DMS153 treated with DMSO at 0.1 percent for 48 hours (cell line): Measurements from ENCODE around the gene LDLR.
A peak's percentile ranks its signal among the peaks of the same experiment; 100 is the strongest.

Source experiments
- DNase-seq: peaks from one replicate; lab custom pipeline; 2025; ENCODE audit not compliant: unreplicated experiment; lab: John Stamatoyannopoulos, UW

LDLR gene

DNA sequence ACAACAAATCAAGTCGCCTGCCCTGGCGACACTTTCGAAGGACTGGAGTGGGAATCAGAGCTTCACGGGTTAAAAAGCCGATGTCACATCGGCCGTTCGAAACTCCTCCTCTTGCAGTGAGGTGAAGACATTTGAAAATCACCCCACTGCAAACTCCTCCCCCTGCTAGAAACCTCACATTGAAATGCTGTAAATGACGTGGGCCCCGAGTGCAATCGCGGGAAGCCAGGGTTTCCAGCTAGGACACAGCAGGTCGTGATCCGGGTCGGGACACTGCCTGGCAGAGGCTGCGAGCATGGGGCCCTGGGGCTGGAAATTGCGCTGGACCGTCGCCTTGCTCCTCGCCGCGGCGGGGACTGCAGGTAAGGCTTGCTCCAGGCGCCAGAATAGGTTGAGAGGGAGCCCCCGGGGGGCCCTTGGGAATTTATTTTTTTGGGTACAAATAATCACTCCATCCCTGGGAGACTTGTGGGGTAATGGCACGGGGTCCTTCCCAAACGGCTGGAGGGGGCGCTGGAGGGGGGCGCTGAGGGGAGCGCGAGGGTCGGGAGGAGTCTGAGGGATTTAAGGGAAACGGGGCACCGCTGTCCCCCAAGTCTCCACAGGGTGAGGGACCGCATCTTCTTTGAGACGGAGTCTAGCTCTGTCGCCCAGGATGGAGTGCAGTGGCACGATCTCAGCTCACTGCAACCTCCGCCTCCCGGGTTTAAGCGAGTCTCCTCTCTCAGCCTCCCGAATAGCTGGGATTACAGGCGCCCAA lies at the start of gene LDLR:
Gene LDLR (plus strand): TSS at position 210 of the 760 bp plus-strand sequence. CDS start 86 bp downstream, at position 296.
- DNase-seq, result peak; percentile 67

DNA sequence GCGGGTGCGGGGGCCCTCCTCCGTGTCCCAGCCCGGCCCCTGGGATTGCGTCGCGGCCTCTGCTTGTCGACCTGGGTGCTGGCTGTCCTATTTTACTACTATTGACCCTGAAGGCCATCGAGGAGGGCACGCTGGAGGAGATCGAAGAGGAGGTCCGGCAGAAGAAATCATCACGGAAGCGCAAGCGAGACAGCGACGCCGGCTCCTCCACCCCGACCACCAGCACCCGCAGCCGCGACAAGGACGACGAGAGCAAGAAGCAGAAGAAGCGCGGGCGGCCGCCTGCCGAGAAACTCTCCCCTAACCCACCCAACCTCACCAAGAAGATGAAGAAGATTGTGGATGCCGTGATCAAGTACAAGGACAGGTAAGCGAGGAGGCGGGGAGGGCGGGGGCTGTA lies 48.1 kb upstream of the LDLR start:
- no peak for DNase-seq

DNA sequence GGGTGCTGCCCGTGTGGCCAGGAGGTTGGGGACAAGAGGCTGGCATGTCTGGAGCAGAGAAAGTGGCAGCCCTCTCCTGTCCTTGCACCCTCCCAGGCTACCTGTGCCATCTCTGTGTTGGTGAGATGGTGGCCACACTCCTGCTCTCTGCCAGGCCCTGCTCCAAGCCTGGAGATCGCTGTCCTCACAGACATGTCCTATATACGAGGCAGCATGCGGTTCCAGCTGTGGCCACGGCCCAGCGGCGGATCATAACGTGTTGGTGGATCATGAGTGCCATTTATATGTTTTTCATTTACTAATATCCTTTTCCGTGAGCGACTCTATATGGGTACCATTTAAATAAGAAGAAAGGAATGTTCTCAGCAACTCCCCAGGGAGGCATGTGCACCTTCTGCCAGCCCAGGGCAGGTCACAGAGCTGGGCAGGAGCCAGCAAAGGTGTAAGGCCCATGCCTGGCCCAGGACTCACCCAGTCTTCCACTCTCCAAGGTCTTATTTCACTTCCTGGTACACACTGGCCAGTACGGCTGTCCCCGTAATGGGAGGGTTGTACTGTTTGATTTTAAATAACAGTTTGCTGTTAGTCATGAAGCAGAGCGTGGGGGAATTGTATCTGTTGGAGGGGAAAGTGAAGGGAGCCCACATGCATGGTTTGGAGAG lies 47.2 kb upstream of the LDLR start:
- no peak for DNase-seq

DNA sequence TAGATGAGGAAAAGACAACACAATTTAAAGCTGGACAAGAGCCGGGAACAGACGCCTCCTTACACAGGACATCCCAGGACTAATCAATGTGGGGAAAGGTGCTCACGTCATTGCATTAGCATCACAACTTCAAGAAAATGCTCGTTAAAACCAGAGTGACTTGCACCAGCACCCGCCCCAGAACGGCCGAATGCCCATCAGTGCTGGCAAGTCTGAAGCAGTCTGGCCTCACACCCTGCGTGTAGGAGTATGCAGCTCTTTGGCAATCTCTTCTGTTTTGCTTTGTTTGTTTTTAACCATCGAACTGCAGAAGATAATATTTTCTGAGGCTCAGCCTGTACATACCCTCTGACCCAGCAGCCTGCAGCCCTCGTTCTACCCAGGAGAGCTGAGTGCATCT lies 44.8 kb upstream of the LDLR start:
- no peak for DNase-seq

GRCh38 chr19:11045536-11045935 lies 43.7 kb upstream of the LDLR start:
- DNase-seq, result no peak

DNA sequence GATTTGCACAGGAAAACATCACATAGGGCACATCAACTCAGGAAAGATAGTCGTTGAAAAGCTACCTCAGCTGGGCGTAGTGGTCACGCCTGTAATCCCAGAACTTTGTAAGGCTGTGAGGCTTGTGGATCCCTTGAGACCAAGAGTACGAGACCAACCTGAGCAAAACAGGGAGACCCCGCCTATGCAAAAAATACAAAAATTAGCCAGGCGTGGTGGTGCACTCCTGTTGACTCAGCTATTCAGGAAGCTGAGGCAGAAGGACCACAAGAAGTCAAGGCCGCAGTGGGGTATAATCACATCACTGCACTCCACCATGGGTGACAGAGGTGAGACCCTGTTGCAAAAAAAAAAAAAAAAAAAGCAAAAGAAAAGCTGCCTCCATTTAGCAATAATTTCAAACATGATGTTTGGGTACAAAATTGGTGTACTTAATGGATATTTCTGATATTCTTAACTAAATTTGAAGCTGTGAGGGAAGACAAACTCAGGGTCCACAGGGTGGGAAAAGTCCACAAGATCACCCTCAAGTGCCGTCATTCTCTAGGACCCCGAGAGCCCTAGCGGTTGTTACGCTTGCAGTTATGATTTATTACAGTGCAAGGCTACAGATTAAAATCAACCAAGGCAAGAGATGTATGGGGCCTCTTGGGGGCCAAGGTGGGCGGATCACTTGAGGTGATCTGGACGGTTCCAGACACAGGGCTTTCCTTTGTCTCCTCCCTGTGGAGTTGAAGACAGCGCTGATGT lies 42.5 kb upstream of the LDLR start:
- DNase-seq, result no peak

DNA sequence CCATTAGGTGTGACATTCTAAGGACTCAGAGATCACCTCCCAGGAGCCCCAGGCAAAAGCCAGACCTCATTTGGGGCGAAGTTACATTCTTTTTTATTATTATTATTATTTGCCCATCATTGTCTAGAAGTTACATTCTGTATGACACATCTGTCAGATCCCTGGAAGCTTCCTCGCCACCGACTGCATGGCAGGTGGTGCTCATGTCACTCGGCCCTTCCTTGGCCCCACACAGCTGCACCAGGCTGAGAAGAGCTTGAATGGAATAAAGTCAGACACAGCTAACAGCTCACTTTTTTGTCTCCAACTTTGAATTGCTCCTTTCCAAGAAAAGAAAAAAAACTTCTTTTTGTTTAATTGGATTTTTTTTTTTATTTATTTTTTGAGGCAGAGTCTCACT lies 41.4 kb upstream of the LDLR start:
- no peak for DNase-seq

DNA sequence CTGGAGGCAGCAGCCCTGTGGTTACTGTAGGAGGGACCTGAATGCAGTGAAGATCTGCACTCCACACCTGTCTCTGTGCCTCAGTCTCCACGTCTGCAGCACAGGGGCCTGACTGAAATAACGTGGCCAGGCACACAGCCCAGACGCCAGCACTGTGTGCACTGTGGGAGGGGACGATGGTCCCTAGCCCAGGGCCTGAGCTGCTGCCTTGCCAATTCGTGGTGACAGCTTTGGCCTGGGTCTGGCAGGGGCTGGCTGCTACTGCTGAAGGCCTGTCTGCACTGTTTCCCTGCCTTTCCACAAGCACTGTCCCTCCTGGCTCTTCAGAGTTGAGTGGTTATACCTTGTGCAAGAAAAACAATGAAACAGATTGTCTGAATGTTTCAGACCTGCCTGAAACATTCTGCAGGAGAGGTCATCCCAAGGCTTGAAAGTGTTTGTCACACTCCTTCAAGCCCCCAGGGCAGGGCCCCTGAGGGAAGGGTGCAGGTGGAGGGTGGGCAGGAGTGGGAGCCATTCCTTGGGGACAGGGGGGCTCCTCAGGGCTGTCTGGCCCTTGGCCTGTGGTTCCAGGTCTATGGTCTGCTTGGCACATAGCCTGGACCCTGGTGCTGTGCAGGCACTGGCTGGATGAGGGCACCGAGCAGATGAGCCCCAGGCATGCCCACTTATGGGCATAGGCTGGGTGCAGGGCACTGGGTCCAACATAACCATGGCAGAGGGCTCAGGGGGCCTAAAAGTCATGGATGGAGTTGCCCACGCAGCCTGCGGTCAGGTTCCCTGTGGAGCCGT lies 38.7 kb upstream of the LDLR start:
- DNase-seq, result no peak

DNA sequence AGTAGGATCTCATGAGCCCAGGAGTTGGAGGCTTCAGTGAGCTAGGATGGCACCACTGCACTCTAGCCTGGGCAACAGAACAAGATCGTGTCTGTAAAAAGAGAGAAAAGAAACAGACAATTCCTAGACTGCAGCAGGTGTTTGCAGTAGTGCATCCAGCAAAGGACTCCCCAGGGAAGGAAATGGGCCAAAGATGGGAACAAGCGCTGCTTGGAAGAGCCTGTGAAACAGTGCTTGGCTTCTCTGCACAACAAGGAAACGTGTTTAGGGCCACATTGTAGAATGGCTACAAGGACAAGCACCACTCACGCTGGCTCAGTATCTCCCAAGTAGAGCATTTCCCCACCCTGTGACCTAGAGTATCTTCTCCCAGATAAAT lies 35.5 kb upstream of the LDLR start:
- DNase-seq, result no peak

- DNase-seq, result no peak
These were observed 35.1 kb upstream of the LDLR start for GRCh38 chr19:11054200-11054599.

DNA sequence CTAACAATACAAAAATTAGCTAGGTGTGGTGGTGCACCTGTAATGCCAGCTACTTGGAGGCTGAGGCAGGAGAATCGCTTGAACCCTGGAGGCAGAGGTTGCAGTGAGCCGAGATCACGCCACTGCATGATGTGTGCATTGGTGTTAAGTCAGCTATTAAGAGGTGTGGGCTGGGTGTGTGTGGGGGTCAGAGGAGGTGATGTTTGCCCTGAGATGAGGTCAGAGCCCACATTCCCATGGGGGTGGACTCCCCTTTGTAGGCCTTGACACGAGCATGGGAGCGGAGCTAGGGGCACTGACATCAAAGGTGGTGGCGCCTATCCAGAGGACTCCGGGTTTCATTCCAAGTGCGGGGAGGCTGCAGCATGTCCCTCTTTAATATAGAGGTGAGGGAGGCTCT lies 34.6 kb upstream of the LDLR start:
- DNase-seq, result no peak

DNA sequence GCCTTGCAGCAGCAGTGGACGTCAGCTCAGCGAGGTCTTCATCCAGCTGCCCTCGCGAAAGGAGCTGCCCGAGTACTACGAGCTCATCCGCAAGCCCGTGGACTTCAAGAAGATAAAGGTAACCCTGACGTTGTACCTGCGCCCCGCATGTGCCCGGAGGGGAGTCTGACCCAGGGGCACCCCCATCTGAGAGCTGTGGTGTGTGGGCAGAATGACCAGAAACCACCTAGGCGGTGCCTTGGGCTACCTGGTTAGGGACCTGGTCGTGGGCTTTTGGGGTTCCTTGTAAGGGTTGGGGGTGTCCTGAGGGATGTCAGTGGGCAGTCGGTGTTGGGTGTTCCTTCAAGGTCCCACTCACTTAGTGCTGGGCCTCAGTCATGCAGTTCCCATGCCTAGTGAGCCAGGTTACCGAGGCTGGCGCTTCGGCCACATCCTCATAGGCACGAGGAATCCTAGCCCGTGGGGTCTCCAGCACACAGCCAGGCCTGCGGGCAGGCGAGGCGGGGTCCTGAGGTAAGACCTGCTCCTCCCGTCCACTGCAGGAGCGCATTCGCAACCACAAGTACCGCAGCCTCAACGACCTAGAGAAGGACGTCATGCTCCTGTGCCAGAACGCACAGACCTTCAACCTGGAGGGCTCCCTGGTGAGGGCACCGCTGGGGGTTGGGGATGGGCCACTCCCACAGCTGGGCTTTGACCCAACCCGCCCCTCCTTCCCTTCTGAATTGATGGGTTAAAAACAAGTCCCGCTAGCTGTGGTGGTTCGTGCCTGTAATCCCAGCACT lies 30.8 kb upstream of the LDLR start:
- no peak for DNase-seq

DNA sequence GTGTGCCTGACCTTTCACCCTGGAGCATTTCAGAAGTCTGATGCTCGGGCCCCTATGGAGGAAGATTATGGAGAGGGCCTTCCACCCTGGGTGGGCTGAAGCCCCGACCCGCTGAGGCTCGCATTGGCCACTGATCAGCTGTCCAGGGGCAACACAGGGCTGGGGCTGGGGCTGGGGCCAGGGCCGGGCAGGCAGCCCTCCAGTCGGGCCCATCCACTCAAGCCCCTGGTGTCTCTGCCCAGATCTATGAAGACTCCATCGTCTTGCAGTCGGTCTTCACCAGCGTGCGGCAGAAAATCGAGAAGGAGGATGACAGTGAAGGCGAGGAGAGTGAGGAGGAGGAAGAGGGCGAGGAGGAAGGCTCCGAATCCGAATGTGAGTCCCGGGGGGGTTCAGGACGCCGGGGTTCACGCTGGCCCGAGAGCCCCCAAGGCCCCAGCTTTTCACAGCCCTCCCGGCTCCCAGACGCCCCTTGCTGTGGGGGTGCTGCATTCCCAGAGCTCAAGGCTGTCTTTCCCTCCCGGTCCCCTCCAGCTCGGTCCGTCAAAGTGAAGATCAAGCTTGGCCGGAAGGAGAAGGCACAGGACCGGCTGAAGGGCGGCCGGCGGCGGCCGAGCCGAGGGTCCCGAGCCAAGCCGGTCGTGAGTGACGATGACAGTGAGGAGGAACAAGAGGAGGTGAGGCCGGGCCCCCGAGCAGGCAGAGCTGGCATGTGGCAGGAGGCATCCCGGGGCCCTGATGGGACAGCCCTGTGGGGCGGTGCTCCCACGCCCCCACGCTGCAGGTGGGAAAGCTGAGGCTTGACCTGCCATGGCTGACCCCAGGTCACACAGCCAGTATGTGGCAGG lies 29.5 kb upstream of the LDLR start:
- DNase-seq, result no peak

GRCh38 chr19:11061952-11062351 lies 27.3 kb upstream of the LDLR start:
- DNase-seq, result no peak

- DNase-seq, result no peak
These were observed 25.8 kb upstream of the LDLR start for GRCh38 chr19:11063434-11063833.

- no peak for DNase-seq
These were observed 24.4 kb upstream of the LDLR start for GRCh38 chr19:11064831-11065303.

DNA sequence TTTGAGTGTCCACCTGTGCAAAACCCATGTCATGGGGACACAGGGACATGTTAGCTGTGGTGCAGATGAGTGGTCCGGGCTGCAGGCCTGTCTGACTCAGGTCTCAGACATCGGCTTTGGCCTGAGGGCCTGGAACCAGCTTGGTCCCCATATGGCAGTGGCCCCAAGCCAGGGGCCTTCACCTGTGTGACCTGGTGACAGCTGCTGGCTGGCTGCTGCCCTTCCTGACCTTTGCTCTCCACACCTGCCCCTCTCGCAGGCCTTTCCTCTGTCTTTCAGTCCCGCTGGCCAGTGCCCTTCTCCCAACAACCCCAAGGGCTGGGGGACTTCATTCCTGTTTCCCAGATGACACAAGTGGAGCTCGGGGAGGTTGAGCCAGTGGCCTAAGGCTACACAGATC lies 22.9 kb upstream of the LDLR start:
- DNase-seq, result no peak

GRCh38 chr19:11067356-11068113 lies 21.7 kb upstream of the LDLR start:
- DNase-seq, result no peak

DNA sequence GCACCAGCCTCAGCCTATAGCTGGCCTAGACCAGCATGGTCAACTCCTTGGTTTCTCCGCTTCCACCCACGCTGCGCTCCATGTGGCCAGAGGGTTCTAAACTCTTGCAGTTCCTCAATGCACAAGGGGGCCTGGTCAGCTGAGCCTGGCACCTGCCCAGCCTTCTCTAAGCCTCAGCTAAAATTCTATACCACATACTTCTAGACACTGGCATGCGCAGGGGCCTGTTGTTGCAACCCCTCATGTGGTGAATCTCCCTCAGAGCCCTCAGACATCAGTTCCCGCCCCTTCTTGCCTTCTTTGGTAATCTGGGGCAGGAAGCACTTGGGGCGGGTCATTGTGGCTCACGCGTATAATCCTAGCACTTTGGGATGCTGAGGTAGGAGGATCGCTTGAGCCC lies 19.7 kb upstream of the LDLR start:
- no peak for DNase-seq
